ENCODE data around the gene GLDN. TPM values are rescaled to one million over a fixed set of nuclear protein-coding genes. Genes with fewer than 3 reads are reported as not detected.

Gene GLDN
- total RNA-seq, 4 donors from 2014 or later: 0.48 to 3.7 (median 2.6) TPM; not detected in 1

DNA sequence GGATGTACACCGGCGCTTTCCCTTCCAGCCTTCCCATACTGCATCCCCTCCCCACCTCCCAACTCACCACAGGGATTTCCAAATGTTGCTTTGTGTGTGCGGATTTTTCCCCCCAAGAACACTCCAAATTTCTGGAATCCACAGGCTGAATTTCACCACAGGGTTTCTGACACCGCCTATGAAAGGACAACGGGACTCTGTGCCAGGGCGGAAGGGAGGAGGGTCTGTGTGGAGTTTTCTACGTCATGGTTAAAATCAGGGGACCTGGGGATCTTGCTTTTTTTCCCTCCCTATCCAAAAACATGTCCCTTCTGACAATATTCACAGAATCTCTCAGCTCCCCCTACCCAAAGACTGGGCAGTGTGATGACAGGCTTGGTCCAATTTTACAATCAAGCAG lies 17.7 kb upstream of the GLDN start:
- WGBS, 2 donors (ENCODE audit: low coverage in 1 of 2): 82 to 100% methylated on average over 2 to 7 of the region's 7 CpGs
- H3K9me3 ChIP-seq: no peaks in the 10 kb centered on the region
- no peaks in the 10 kb centered on the region for H3K27me3 ChIP-seq
- DNase-seq: no peak
- no peaks in the 10 kb centered on the region for H3K36me3 ChIP-seq
- intact Hi-C loops (cut with DNase I; ENCODE audit: low total_unique reads) (no loop called here), in situ Hi-C loops (cut with MboI; ENCODE audit: low pct_ligation_motif_present in 1 of 4, low pct_unique_long_range_greater_than_20kb in 1 of 4, low sequenced_read_pairs in 3 of 4) (no loop called here)
- H3K27ac ChIP-seq: no peak overlapping the region
- TF ChIP-seq, protein P1, sequence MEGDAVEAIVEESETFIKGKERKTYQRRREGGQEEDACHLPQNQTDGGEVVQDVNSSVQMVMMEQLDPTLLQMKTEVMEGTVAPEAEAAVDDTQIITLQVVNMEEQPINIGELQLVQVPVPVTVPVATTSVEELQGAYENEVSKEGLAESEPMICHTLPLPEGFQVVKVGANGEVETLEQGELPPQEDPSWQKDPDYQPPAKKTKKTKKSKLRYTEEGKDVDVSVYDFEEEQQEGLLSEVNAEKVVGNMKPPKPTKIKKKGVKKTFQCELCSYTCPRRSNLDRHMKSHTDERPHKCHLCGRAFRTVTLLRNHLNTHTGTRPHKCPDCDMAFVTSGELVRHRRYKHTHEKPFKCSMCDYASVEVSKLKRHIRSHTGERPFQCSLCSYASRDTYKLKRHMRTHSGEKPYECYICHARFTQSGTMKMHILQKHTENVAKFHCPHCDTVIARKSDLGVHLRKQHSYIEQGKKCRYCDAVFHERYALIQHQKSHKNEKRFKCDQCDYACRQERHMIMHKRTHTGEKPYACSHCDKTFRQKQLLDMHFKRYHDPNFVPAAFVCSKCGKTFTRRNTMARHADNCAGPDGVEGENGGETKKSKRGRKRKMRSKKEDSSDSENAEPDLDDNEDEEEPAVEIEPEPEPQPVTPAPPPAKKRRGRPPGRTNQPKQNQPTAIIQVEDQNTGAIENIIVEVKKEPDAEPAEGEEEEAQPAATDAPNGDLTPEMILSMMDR (IDR thresholded peaks at IDR 0.05): no peak
- TF ChIP-seq POLR2A (IDR thresholded peaks at IDR 0.05) (no peak), POLR2AphosphoS5 (IDR thresholded peaks at IDR 0.05) (no peak), EP300 (IDR thresholded peaks at IDR 0.05; ENCODE audit: low read depth) (no peak)
- no peaks in the 10 kb centered on the region for H3K4me1 ChIP-seq
- no peak overlapping the region for H3K4me3 ChIP-seq

DNA sequence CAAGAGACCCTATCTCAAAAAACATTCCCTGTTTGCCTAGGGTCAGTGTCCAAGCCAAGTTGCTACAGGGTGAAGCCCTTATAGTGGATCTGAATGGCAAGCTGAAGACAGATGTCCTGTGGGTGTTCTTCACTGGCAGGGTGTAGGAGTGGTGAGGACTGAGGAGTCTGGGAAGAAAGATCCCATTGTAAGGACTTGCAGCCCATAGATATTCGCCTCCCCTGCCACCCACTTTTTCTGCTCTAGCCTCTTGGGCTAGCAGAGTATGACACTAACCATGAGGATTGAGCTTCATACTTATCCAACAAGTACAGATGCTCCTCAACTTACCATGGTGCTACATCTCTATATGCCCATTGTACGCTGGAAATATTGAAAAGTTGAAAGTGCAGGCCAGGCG lies 16.3 kb upstream of the GLDN start:
- in situ Hi-C loops (cut with MboI; ENCODE audit: low pct_ligation_motif_present in 1 of 4, low pct_unique_long_range_greater_than_20kb in 1 of 4, low sequenced_read_pairs in 3 of 4): no loop called here
- intact Hi-C loops (cut with DNase I; ENCODE audit: low total_unique reads): no loop called here
- Histone ChIP-seq H3K4me1 (no peaks in the 10 kb centered on the region), H3K27ac (no peak overlapping the region), H3K27me3 (no peaks in the 10 kb centered on the region), H3K4me3 (no peak overlapping the region), H3K36me3 (no peaks in the 10 kb centered on the region), H3K9me3 (no peaks in the 10 kb centered on the region)
- WGBS, 2 donors (ENCODE audit: low coverage in 1 of 2): 86 to 87% methylated on average over 1 to 3 of the region's 3 CpGs
- TF ChIP-seq, protein P1 (IDR thresholded peaks at IDR 0.05): no peak
- TF ChIP-seq EP300 (IDR thresholded peaks at IDR 0.05; ENCODE audit: low read depth): no peak
- no peak for DNase-seq

DNA sequence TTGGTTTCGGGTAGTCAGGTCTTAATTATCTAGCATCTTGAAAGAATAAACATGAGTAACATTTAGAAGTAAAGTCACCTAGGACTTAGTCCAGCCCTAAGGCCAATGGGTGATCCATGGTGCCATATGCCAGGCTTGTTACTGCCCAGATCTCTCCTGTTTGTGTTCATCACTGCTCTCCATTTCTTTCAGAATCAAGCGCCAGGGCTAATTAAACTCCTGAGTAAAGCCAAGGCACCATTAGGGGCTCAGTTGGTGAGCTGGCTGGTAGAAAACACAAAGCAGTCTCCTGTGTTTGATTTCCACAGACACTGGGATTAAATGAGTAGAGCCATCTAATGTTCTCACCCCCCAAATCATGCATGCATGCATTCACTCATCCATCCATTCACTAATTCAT lies 14.4 kb upstream of the GLDN start:
- no peak for DNase-seq
- no peak overlapping the region for H3K27ac ChIP-seq
- no peaks in the 10 kb centered on the region for H3K4me1 ChIP-seq
- intact Hi-C loops (cut with DNase I; ENCODE audit: low total_unique reads) (no loop called here), in situ Hi-C loops (cut with MboI; ENCODE audit: low pct_ligation_motif_present in 1 of 4, low pct_unique_long_range_greater_than_20kb in 1 of 4, low sequenced_read_pairs in 3 of 4) (no loop called here)
- no peaks in the 10 kb centered on the region for H3K9me3 ChIP-seq
- no peak overlapping the region for H3K4me3 ChIP-seq
- H3K27me3 ChIP-seq: no peaks in the 10 kb centered on the region
- WGBS, 2 donors (ENCODE audit: low coverage in 1 of 2): 83 to 92% methylated on average over 2 of the region's 2 CpGs
- TF ChIP-seq POLR2A (IDR thresholded peaks at IDR 0.05) (no peak), EP300 (IDR thresholded peaks at IDR 0.05; ENCODE audit: low read depth) (no peak), POLR2AphosphoS5 (IDR thresholded peaks at IDR 0.05) (no peak)
- TF ChIP-seq, protein P1 (IDR thresholded peaks at IDR 0.05): no peak
- no peaks in the 10 kb centered on the region for H3K36me3 ChIP-seq

DNA sequence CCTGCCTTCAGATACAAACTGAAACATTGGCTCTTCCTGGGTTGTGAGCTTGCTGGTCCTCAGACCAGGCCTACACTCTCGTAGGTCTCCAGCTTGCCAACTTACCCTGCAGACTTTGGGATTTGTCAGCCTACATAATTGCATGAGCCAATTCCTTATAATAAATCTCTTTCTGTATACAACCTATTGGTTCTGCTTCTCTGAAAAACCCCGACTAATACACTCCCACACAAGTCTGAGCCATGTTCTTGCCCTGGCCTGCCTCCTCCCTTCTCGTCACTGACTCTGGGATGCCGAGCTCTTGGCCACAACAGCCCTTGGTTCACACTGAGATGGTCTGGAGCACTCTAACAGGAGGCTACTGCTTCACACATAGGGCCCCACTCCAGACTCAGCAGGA lies 12.5 kb upstream of the GLDN start:
- no peak for TF ChIP-seq POLR2A (IDR thresholded peaks at IDR 0.05)
- TF ChIP-seq, protein P1 (IDR thresholded peaks at IDR 0.05): no peak
- no peak for TF ChIP-seq EP300 (IDR thresholded peaks at IDR 0.05; ENCODE audit: low read depth)
- TF ChIP-seq POLR2AphosphoS5 (IDR thresholded peaks at IDR 0.05): no peak
- 60 to 83% methylated on average over 1 to 4 of the region's 4 CpGs for WGBS, 2 donors (ENCODE audit: low coverage in 1 of 2)
- no peak overlapping the region for H3K27ac ChIP-seq

More for the DNA sequence above, 12.5 kb upstream of the GLDN start:
- Histone ChIP-seq H3K4me3 (no peak overlapping the region), H3K36me3 (no peaks in the 10 kb centered on the region), H3K9me3 (no peaks in the 10 kb centered on the region), H3K4me1 (peaks cover 0 to 10% (median 0%) of the 10 kb centered on the region in 4 donors), H3K27me3 (no peaks in the 10 kb centered on the region)
- DNase-seq: no peak
- intact Hi-C loops (cut with DNase I; ENCODE audit: low total_unique reads) (no loop called here), in situ Hi-C loops (cut with MboI; ENCODE audit: low pct_ligation_motif_present in 1 of 4, low pct_unique_long_range_greater_than_20kb in 1 of 4, low sequenced_read_pairs in 3 of 4) (no loop called here)

All from transverse colon (tissue), 4 donors.